M059J (cell line): ENCODE measurements around the gene BLTP2. TPM values are rescaled to one million over a fixed set of nuclear protein-coding genes. Genes with fewer than 3 reads are reported as not detected.
"Not testable (repeated sequence)": the region's sequence is repeated elsewhere in the genome, so short reads cannot be mapped to it uniquely, and the experiment has no call there.

Experiments used
- DNase-seq: peaks from one replicate; pipeline ENCODE4 v3.0.0-alpha.2; 2012; ENCODE audit warnings: low read depth
- total RNA-seq: library from RNA; depleted of rRNA; stranded (reverse); fragments of >200 nt; shearing (Covaris generic); gene quantifications from 2 replicates; pipeline ENCODE4 v1.2.3, GENCODE V29; 2014; rRNA removed

The BLTP2 gene
- 92.0 and 97.6 TPM in 2 replicates for total RNA-seq

DNA sequence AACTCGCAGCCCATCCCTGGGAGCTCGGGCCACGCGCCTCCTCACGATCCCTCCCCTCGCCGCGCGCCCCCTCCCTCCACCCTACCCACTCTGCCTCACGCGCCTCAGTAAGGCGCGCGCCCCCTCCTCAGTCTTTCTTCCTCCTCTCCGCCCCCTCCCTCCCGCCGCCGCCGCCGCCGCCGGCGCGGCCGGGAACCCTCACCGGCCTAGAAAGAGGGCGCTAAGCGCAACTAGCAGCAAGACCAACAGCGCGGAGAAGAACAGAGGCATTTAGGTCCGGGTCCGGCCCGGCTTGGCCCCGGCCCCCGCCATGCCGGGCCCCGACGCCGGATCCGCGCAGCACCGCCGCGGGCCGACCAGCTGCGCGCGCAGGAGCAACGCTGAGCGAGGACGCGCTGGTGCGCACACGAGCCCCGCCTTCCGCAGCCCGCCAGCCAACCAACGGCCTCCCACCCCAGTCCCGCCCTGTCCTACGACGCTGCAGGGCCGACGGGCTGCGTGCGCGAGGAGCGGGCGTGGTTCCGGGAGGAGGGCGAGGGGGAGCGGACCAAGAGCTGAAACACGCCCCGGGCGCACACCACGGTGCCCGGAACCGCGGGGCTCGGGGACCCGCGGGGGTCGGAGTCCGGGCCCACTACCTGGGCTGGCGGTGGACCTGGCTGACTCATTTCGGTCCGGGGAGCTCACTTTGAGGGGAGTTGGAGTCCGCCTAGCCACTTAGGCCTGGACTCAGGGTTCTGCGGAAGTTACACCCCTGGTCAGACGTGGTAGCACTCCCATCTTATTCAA is at the start of gene BLTP2:
BLTP2 (minus strand) TSS at position 372 of the 789 bp plus-strand sequence; CDS start at position 270, 102 bp downstream.
- DNase-seq: peak; percentile 91

DNA sequence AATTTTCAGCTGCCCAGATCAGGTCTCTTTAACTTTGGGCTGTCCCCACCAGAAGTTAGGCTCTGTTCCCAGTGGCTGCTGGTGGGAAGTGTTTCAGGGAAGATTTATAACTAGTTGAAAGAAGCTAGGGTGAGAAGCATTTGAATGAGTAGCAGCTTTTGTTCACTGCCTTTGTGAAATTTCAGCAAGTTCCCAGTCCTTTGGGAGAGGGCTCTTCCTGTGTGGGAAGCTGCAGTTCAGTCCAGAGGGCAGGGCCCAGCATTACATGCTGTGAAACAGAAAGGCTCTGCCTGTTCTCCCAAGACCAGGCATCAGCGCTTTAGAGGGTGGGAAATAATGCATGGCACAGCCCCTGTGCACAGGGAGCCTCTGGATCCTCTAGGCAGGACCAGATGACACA is 48.9 kb upstream of the BLTP2 start:
- DNase-seq: no peak

DNA sequence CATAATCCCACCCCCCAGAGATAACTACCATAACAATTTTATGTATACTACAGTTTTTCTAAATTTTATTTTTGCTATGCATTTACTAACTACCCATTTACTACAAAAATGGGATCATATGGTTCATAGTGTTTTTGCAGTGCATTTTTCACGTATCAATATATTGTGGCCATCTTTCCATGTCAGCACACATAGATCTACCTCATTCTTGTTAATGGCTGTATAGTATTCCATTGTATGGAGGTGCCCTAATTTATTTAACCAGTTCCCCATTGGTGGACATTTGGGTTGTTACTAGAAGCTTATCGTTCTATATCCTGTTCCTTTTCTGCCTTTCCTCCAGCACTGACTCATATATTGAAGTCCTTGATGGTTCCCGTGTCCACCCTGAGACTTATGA is 44.1 kb upstream of the BLTP2 start:
- DNase-seq: no peak

GRCh38 chr17:28688481-28688880 is 43.5 kb upstream of the BLTP2 start:
- no peak for DNase-seq

GRCh38 chr17:28686296-28686695 is 41.3 kb upstream of the BLTP2 start:
- no peak for DNase-seq

GRCh38 chr17:28685366-28685765 is 40.4 kb upstream of the BLTP2 start:
- no peak for DNase-seq

- DNase-seq: peak; percentile 12
Measured at GRCh38 chr17:28684963-28685362, 40.0 kb upstream of the BLTP2 start.

DNA sequence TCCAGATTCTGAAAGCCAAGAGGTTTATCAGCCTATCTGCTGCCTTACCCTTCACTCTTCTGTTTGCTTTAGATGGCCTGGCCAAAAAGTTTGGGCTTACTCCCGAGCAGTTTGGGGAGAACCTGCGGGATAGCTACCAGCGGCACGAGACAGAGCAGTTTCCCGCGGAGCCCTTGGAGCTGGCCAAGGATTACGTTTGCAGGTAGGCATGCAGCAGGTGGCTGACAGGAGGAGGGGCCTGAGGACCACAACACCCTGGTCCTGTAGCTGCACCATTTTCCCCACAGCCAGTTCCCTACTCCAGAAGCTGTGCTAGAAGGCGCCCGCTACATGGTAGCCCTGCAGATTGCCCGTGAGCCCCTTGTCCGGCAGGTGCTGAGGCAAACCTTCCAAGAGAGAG is 37.7 kb upstream of the BLTP2 start:
- no peak for DNase-seq

GRCh38 chr17:28675980-28676379 is 31.0 kb upstream of the BLTP2 start:
- peak; percentile 25 for DNase-seq

DNA sequence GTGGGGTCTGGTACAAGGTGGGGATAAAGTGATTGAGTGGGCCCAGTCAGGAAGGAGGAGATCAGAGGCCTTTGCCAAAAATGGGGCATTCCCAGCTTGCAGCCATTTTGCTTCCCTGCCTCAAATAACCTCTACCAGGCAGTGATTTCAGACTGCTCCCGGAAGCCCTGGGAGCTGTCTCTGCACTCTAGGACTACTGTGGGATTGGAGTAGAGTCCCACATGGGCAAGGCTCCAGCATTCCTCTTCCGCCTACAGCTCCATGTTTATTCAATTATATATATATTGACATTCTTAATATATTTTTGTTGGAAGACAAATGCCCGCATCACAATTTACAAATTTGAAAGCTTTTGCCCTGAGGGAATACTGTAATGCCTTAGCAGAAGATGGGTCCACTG is 30.5 kb upstream of the BLTP2 start:
- DNase-seq: no peak

DNA sequence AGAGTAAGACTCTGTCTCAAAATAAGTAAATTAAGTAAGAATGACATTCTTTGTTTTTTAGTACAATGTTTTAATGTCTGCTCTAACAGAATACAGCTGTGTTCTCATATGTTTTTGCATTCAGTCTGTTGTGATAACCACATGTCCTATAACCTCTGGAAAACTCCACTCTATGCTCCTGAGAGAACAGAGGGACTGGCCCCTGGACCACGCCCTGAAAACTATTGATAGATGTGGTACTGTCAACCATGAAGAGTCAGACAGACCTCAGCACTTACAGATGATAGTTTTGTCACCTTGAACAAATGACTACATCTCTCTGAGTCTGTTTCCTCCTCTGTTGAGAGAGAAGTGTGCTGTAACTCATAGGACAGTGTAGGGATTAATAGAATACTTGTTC is 25.0 kb upstream of the BLTP2 start:
- no peak for DNase-seq

DNA sequence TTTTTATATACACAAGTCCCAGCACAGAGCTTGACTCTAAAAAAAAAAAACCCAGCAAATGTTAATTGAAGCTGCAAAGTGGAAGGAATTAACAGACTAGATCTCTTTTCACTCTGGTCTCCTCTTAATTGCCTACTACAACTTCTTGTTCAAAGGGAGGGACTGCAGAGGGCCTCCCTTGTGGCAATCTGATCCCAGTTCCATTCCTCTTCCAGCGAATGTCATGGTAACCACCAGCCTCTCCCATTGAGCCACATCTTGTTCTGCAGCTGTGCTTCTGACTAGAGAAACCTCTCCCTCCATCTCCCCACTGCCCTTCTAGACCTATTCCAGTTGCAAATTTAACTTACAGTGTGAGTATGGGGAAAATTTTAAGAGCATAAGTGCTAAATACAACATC is 22.9 kb upstream of the BLTP2 start:
- DNase-seq: no peak

- DNase-seq: no peak
Measured at GRCh38 chr17:28665994-28666393, 21.0 kb upstream of the BLTP2 start.

GRCh38 chr17:28663723-28664122 is 18.8 kb upstream of the BLTP2 start:
- DNase-seq: no peak

DNA sequence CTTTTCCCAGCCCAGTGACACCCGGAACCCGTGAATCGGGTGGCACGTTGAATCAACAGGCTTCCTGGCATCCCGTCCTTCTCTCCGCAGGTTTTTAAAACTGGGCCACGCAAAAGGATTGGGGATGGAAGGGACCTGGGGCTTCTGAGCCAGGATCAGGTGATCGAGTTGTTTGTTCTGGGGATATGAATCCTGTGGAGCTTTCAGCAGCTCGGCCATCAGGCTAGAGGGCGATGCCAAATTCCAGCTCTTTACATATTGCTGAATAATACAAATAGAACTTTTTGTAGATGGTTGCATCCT is 17.5 kb upstream of the BLTP2 start:
- DNase-seq: no peak

DNA sequence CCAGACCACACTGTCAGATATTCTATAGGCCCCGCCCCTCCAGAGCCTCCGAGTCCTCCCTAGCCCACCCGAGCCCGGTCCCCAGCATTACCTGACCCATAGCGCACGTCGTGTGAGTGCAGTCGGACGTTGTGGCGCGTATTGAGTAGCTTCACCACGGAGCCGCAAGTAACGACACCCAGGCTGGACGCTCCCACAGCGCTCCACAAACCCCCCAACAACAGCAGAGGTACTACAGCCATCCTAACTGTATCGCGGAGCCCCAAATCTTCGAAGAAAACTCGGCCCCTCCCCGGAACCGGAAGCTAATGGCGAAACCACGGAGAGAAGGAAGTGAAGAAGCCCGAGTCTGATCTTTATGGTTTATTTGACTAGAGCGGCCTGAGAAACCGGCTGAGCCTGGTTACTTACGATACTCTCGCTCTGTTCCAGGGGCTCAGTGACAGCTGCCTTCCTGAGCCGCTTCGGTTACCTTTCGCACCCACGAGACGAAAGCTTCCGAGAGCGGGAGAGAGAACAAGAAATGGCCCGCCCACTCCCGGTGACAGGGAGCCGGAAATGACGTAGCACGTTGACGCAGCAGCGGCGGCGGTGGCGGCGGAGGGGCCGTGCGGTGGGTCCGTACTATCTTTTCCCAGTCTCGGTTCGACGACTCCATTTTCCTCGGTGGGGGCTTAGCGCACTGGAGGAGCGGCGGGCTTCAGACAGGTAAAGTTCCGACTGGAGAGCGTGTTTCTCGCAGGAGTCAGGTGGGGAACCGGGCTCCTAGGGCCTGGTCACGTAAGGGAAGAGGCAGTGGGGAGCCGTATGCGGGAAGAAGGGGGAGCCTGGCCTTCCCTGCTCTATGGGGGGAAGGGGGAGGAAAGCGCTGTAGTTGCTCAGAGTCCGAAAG is 16.9 kb upstream of the BLTP2 start, which contains the start of the genes SDF2 and SUPT6H:
SDF2 (minus strand) TSS at position 272 of the 892 bp plus-strand sequence; CDS start at position 242, 30 bp downstream.
SUPT6H (plus strand) TSS at position 571 of the 892 bp plus-strand sequence. CDS start 11,197 bp downstream, outside the sequence.
- peak; percentile 82 for DNase-seq

GRCh38 chr17:28659497-28659881 is 14.5 kb upstream of the BLTP2 start:
- not testable (repeated sequence) for DNase-seq

GRCh38 chr17:28658766-28659496 is 14.0 kb upstream of the BLTP2 start:
- not testable (repeated sequence) for DNase-seq

- not testable (repeated sequence) for DNase-seq
Measured at GRCh38 chr17:28658342-28658741, 13.4 kb upstream of the BLTP2 start.

GRCh38 chr17:28657756-28658155 is 12.8 kb upstream of the BLTP2 start:
- DNase-seq: peak; percentile 64

DNA sequence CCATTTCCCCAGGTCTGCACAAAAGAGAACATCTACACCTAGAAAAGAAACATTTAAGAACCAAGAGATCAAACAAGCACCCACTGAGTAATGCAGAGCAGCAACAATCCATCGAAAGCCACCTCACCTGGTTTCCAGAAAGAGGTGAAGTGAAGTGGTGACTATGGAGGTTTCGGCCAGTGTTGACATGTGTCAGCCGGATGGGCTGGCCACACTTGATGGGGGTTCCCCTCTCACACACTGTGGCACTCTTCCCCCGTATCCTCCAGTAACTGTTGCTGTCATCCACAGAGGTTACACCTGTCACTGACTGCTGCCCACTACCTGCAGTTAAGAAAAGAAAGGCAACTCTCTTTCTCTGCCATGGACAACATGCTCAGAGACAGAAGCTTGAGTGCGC is 10.2 kb upstream of the BLTP2 start:
- no peak for DNase-seq

DNA sequence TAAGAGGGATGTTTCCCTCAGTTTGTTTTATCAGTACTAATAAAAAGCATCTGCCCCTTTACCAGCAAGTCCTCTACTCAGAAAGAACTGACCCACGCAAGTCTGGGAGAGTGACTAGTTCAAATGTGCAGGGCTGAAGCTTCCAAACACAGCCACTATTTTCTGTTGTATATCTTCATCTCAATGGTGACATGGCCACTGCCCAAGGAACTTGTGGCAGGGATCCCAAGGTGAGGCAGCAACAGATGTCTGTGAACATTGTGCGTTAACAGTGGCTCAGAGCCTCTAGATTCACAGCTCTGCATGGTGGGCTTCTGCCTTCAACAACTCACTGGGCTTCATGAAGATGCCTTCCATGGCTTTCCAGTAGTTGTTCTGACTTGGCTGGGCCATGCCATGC is 3.7 kb upstream of the BLTP2 start:
- DNase-seq: no peak
